Thyroid gland (tissue), 4 donors: ENCODE results near the gene KCTD10. TPM values are rescaled to one million over a fixed set of nuclear protein-coding genes. Genes with fewer than 3 reads are reported as not detected.

Source experiments
- DNase-seq, 2 donors: peaks; one replicate each; pipeline ENCODE4 v3.0.0-alpha.2; 2019
- H3K27ac ChIP-seq, 3 donors: fragments of 200-600 bp; sonication (generic); 1 replicate in 2 of 3; 2 replicates in 1 of 3; pipeline ENCODE4 v1.5.1; 2016 to 2019; ENCODE audit warnings: mild to moderate bottlenecking in 1 of 3, moderate library complexity in 1 of 3
- H3K27me3 ChIP-seq: fragments of 200-600 bp; sonication (generic); one replicate; pipeline ENCODE4 v1.5.1; 2019
- H3K36me3 ChIP-seq, 2 donors: fragments of 200-600 bp; sonication (generic); one replicate each; pipeline ENCODE4 v1.5.1; 2016 to 2019
- H3K4me1 ChIP-seq, 2 donors: fragments of 200-600 bp; sonication (generic); one replicate each; pipeline ENCODE4 v1.5.1; 2017 to 2019
- H3K4me3 ChIP-seq, 3 donors: fragments of 200-600 bp; sonication (generic); replicated peaks in 1 of 3; 1 replicate in 2 of 3; 2 replicates in 1 of 3; pipeline ENCODE4 v1.5.1; 2016; ENCODE audit warnings: mild to moderate bottlenecking in 1 of 3
- H3K9me3 ChIP-seq: fragments of 200-600 bp; sonication (generic); one replicate; pipeline ENCODE4 v1.5.1; 2017
- CTCF ChIP-seq, 6 experiments: fragments of 200-600 bp in 3 of 6; fragments of 450-650 bp in 3 of 6; sonication (generic) in 3 of 6; IDR thresholded peaks; one replicate each; pipeline ENCODE4 v1.5.1; 2016 to 2019; ENCODE audit warnings: antibody characterized with exemption in 6 of 6, mild to moderate bottlenecking in 2 of 6, inconsistent platforms in 1 of 6, moderate library complexity in 1 of 6
- POLR2A ChIP-seq, 2 donors: fragments of 450-650 bp; IDR thresholded peaks; one replicate each; pipeline ENCODE4 v1.6.1; 2017; ENCODE audit warnings: antibody characterized with exemption in 2 of 2, mild to moderate bottlenecking in 2 of 2, moderate library complexity in 1 of 2
- WGBS, 2 donors: methylation state at CpG; one replicate each; pipeline ENCODE4 v1.1.5; 2017; 5-methylcytosine and 5-hydroxymethylcytosine counted together
- intact Hi-C: fragments of 100-400 bp; cut with DNase I; formaldehyde crosslinking; loops from one replicate; pipeline ENCODE4 v1.15.1; 2023
- total RNA-seq, 4 donors: library from RNA; depleted of rRNA; stranded (reverse); fragments of >200 nt; gene quantifications; one replicate each; pipeline ENCODE4 v1.2.3, GENCODE V29; 2016

Gene KCTD10
- total RNA-seq, 4 donors from 2014 or later = 70.3 to 149 (median 85.4) TPM

GRCh38 chr12:109461846-109462756 is 15.0 kb downstream of the KCTD10 start:
- H3K4me3 ChIP-seq = no peak overlapping the region
- WGBS, 2 donors = 40 to 43% methylated on average over 13 of the region's 13 CpGs

DNA sequence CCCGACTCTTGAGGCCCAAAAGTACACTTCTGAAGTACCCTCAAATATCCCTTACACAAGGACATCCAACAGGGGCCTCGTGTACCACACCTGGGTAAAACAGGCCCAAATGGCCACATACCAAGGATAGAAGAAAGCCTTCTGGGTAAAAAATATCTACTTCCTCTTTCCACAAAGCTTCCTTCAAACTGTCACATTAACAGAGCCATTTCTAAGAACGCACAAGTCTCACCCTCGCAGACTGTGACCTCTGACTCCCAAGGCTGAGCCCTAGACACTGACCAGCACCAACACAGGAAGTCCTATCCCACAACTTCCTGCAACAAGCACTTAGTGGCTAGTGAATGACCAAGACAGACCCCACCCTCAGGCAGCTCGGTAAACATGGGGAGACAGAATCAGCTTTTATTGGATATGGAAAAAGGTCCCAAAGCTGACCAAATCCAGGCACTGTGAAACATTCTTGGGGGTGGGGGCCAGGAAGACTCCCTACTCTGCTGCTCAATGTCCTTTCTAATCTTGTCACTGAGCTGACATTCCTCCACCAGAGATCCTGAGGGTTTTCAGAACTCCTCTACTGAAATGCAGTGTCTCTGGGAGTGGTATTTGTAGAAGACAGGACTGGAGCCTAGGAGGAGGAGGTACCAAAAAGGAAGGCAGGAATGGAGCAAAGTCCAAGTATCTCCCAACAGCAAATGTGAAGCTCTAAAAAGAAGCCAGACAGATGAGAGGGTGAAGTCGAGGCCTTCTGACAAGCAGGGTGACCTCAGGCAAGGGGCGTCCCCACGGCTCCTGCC is 15.9 kb downstream of the KCTD10 start:
- intact Hi-C loops = no loop called here
- 52 to 54% methylated on average over 8 of the region's 8 CpGs for WGBS, 2 donors
- Histone ChIP-seq H3K36me3 (peaks cover 0 to 11% of the 10 kb centered on the region in 2 donors), H3K9me3 (no peaks in the 10 kb centered on the region), H3K27me3 (no peaks in the 10 kb centered on the region), H3K4me3 (no peak overlapping the region), H3K27ac (peak overlapping the region; percentile 99 to 100 (median 100)), H3K4me1 (peaks cover 78 to 100% of the 10 kb centered on the region in 2 donors)
- no peak for DNase-seq
- TF ChIP-seq POLR2A (IDR thresholded peaks at IDR 0.05) (no peak), CTCF (IDR thresholded peaks at IDR 0.05) (no peak)

More at GRCh38 chr12:109461846-109462756, 15.0 kb downstream of the KCTD10 start:
- intact Hi-C loops = no loop called here
- peak overlapping the region; percentile 99 to 100 (median 100) for H3K27ac ChIP-seq
- DNase-seq = peak; percentile 92 to 95
- peak in 1 of 2 donors; percentile 21 for TF ChIP-seq POLR2A (IDR thresholded peaks at IDR 0.05)
- no peak for TF ChIP-seq CTCF (IDR thresholded peaks at IDR 0.05)
- peaks cover 3 to 5% of the 10 kb centered on the region in 2 donors for H3K36me3 ChIP-seq
- H3K4me1 ChIP-seq = peaks cover 81 to 100% of the 10 kb centered on the region in 2 donors
- H3K27me3 ChIP-seq = no peaks in the 10 kb centered on the region
- no peaks in the 10 kb centered on the region for H3K9me3 ChIP-seq

- Histone ChIP-seq H3K4me1 (peaks cover 80 to 100% of the 10 kb centered on the region in 2 donors), H3K4me3 (no peak overlapping the region), H3K27ac (peak overlapping the region; percentile 99 to 100 (median 100)), H3K27me3 (no peaks in the 10 kb centered on the region), H3K9me3 (no peaks in the 10 kb centered on the region), H3K36me3 (peaks cover under 1 to 14% of the 10 kb centered on the region in 2 donors)
- 39 to 66% methylated on average over 11 to 13 of the region's 13 CpGs for WGBS, 2 donors
- TF ChIP-seq POLR2A (IDR thresholded peaks at IDR 0.05) (peak in 1 of 2 donors; percentile 44), CTCF (IDR thresholded peaks at IDR 0.05) (no peak)
- peak; percentile 91 to 93 for DNase-seq
- intact Hi-C loops = no loop called here
Measured at GRCh38 chr12:109460538-109460937, 16.6 kb downstream of the KCTD10 start.

GRCh38 chr12:109459247-109459646 is 17.9 kb downstream of the KCTD10 start:
- H3K9me3 ChIP-seq = no peaks in the 10 kb centered on the region
- peak overlapping the region; percentile 21 to 100 (median 99) for H3K27ac ChIP-seq
- WGBS, 2 donors = 76 to 84% methylated on average over 6 of the region's 6 CpGs
- TF ChIP-seq POLR2A (IDR thresholded peaks at IDR 0.05) (no peak), CTCF (IDR thresholded peaks at IDR 0.05) (no peak)
- no peak for DNase-seq
- H3K36me3 ChIP-seq = peaks cover 13 to 14% of the 10 kb centered on the region in 2 donors
- no peaks in the 10 kb centered on the region for H3K27me3 ChIP-seq
- no peak overlapping the region for H3K4me3 ChIP-seq
- peaks cover 80 to 100% of the 10 kb centered on the region in 2 donors for H3K4me1 ChIP-seq
- intact Hi-C loops = no loop called here
